Neural progenitor cell (in vitro differentiated cells): Measurements from ENCODE around the gene STX8. TPM values are rescaled to one million over a fixed set of nuclear protein-coding genes. Genes with fewer than 3 reads are reported as not detected.

Experiments used
- DNase-seq: peaks from one replicate; pipeline ENCODE4 v3.0.0-alpha.2; 2016; ENCODE audit warnings: low spot score
- H2AFZ ChIP-seq: fragments of 200-600 bp; sonication (generic); replicated peaks from 2 replicates; pipeline ENCODE4 v1.6.1; 2016; ENCODE audit warnings: antibody characterized with exemption
- H3F3A ChIP-seq: fragments of 200-600 bp; sonication (generic); 2 replicates; pipeline ENCODE4 v1.6.1; 2016; ENCODE audit warnings: antibody characterized with exemption, low read depth
- H3K27ac ChIP-seq: fragments of 200-600 bp; sonication (generic); 2 replicates; pipeline ENCODE4 v1.5.1; 2016; ENCODE audit warnings: mild to moderate bottlenecking
- H3K27me3 ChIP-seq: fragments of 200-600 bp; sonication (generic); 2 replicates; pipeline ENCODE4 v1.6.1; 2016; ENCODE audit warnings: mild to moderate bottlenecking, moderate library complexity
- H3K36me3 ChIP-seq: fragments of 200-600 bp; sonication (generic); 2 replicates; pipeline ENCODE4 v1.5.1; 2016
- H3K4me1 ChIP-seq: fragments of 200-600 bp; sonication (generic); 2 replicates; pipeline ENCODE4 v1.6.1; 2016; ENCODE audit warnings: mixed run types
- H3K4me2 ChIP-seq: fragments of 200-600 bp; sonication (generic); 2 replicates; pipeline ENCODE4 v1.6.1; 2016
- H3K4me3 ChIP-seq: fragments of 200-600 bp; sonication (generic); 2 replicates; pipeline ENCODE4 v1.5.1; 2016
- H3K79me2 ChIP-seq: fragments of 200-600 bp; sonication (generic); 2 replicates; pipeline ENCODE4 v1.6.1; 2016; ENCODE audit warnings: low read depth
- H3K9ac ChIP-seq: fragments of 200-600 bp; sonication (generic); 2 replicates; pipeline ENCODE4 v1.6.1; 2016
- H3K9me3 ChIP-seq: fragments of 200-600 bp; sonication (generic); 2 replicates; pipeline ENCODE4 v1.5.1; 2016; ENCODE audit warnings: low read depth
- H4K20me1 ChIP-seq: fragments of 200-600 bp; sonication (generic); 2 replicates; pipeline ENCODE4 v1.6.1; 2016; ENCODE audit warnings: low read depth
- H3K27ac Mint-ChIP-seq: 3 replicates; pipeline ENCODE4 v1.8.0; 2021; ENCODE audit warnings: mixed read lengths
- H3K27me3 Mint-ChIP-seq: 2 replicates; pipeline ENCODE4 v1.8.0; 2022; ENCODE audit warnings: low read depth, mild to moderate bottlenecking, inconsistent platforms, moderate library complexity, mixed read lengths; ENCODE audit not compliant: insufficient read depth
- H3K36me3 Mint-ChIP-seq: 3 replicates; pipeline ENCODE4 v1.8.0; 2021; ENCODE audit warnings: mixed read lengths
- H3K4me1 Mint-ChIP-seq: 3 replicates; pipeline ENCODE4 v1.8.0; 2021; ENCODE audit warnings: mixed read lengths
- H3K4me3 Mint-ChIP-seq: 3 replicates; pipeline ENCODE4 v1.8.0; 2021; ENCODE audit warnings: mild to moderate bottlenecking, moderate library complexity, mixed read lengths
- H3K9me3 Mint-ChIP-seq: 3 replicates; pipeline ENCODE4 v1.8.0; 2020; ENCODE audit warnings: mixed read lengths
- CTCF ChIP-seq: fragments of 200-600 bp; sonication (generic); IDR thresholded peaks from 2 replicates; pipeline ENCODE4 v1.5.1; 2017; ENCODE audit warnings: antibody characterized with exemption, mild to moderate bottlenecking
- EZH2 ChIP-seq: fragments of 200-600 bp; sonication (generic); IDR thresholded peaks from 2 replicates; pipeline ENCODE4 v1.6.1; 2017; ENCODE audit warnings: antibody characterized with exemption, mild to moderate bottlenecking, moderate library complexity
- EZH2phosphoT487 ChIP-seq: fragments of 200-600 bp; sonication (generic); IDR thresholded peaks from 2 replicates; pipeline ENCODE4 v1.6.1; 2017; ENCODE audit warnings: antibody characterized with exemption
- total RNA-seq: library from RNA; depleted of rRNA; stranded (reverse); fragments of >200 nt; gene quantifications from 2 replicates; pipeline ENCODE4 v1.2.3, GENCODE V29; 2015; ENCODE audit warnings: low replicate concordance

The STX8 gene
- total RNA-seq, 1 donor from 2014 or later: 79.7 TPM

DNA sequence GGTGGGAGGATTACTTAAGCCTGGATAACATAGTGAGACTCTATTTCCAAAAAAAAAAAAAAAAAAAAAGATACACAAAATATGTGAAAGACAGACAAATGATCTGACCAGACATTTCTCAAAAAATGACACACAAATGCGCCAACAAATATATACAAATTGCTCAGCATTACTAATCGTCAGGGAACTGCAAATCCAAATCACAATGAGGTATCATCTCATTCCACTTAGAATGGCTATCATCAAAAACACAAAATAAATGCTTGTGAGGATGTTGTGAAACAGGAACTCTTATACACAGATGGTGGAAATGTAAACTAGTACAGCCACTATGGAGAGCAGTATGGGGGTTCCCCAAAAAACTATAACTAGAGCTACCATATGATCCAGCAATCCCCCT lies 62.4 kb downstream of the STX8 start:
- H3K36me3 Mint-ChIP-seq: peaks cover 3% of the 10 kb centered on the region
- DNase-seq: no peak
- no peak overlapping the region for H3K27ac Mint-ChIP-seq
- Histone ChIP-seq H3K4me3 (no peak overlapping the region), H3K9me3 (no peaks in the 10 kb centered on the region), H3K4me2 (no peak overlapping the region), H3K9ac (no peak overlapping the region), H3K79me2 (no peaks in the 10 kb centered on the region), H3K36me3 (no peaks in the 10 kb centered on the region), H3K4me1 (no peaks in the 10 kb centered on the region), H4K20me1 (no peaks in the 10 kb centered on the region), H3K27me3 (no peaks in the 10 kb centered on the region), H3F3A (no peaks in the 10 kb centered on the region), H3K27ac (no peak overlapping the region), H2AFZ (no peak overlapping the region)
- H3K27me3 Mint-ChIP-seq: no peaks in the 10 kb centered on the region
- H3K9me3 Mint-ChIP-seq: peaks cover 17% of the 10 kb centered on the region
- H3K4me3 Mint-ChIP-seq: no peak overlapping the region
- no peaks in the 10 kb centered on the region for H3K4me1 Mint-ChIP-seq
- TF ChIP-seq CTCF: no peak
- no peak for TF ChIP-seq EZH2phosphoT487
- no peak for TF ChIP-seq EZH2

GRCh38 chr17:9512323-9513168 lies 63.1 kb downstream of the STX8 start:
- no peaks in the 10 kb centered on the region for H3K79me2 ChIP-seq
- no peaks in the 10 kb centered on the region for H3K27me3 ChIP-seq
- no peak overlapping the region for H3K4me3 ChIP-seq
- H3K27ac ChIP-seq: no peak overlapping the region
- Mint-ChIP-seq H3K4me1 (no peaks in the 10 kb centered on the region), H3K9me3 (peaks cover 22% of the 10 kb centered on the region), H3K36me3 (peaks cover 7% of the 10 kb centered on the region), H3K27me3 (no peaks in the 10 kb centered on the region), H3K4me3 (no peak overlapping the region), H3K27ac (no peak overlapping the region)
- no peaks in the 10 kb centered on the region for H3K36me3 ChIP-seq
- TF ChIP-seq CTCF (no peak), EZH2phosphoT487 (no peak), EZH2 (no peak)
- no peak for DNase-seq
- H3K4me1 ChIP-seq: no peaks in the 10 kb centered on the region
- H3F3A ChIP-seq: no peaks in the 10 kb centered on the region
- no peak overlapping the region for H2AFZ ChIP-seq
- no peak overlapping the region for H3K9ac ChIP-seq
- no peak overlapping the region for H3K4me2 ChIP-seq
- no peaks in the 10 kb centered on the region for H4K20me1 ChIP-seq
- no peaks in the 10 kb centered on the region for H3K9me3 ChIP-seq

DNA sequence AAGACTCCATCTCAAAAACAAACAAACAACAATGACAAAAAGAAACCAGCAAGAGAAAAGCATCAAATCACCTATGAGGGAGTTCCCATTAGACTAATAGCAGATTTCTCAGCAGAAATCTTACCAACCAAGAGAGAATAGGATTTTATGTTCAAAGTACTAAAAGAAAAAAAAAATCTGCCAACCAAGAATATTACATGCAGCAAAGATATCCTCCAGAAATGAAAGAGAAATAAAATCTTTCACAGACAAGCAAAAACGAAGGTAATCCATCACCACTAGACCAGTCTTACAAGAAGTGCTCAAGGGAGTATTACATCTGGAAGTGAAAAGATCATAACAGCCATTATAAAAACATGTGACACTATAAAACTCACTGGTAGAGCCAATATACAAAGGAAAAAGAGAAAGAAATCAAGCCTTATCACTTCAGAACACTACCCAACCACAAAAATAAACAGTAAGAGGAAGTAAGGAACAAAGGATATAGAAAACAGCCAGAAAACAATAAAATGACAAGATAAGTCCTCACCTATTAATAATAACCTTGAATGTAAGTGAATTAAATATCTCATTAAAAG lies 66.3 kb downstream of the STX8 start:
- Histone ChIP-seq H2AFZ (no peak overlapping the region), H4K20me1 (no peaks in the 10 kb centered on the region), H3K36me3 (no peaks in the 10 kb centered on the region), H3K27ac (no peak overlapping the region), H3K9ac (no peak overlapping the region), H3K79me2 (no peaks in the 10 kb centered on the region), H3K27me3 (no peaks in the 10 kb centered on the region), H3K4me3 (no peak overlapping the region), H3K9me3 (no peaks in the 10 kb centered on the region), H3K4me2 (no peak overlapping the region), H3F3A (no peaks in the 10 kb centered on the region), H3K4me1 (no peaks in the 10 kb centered on the region)
- Mint-ChIP-seq H3K4me1 (no peaks in the 10 kb centered on the region), H3K36me3 (peaks cover 11% of the 10 kb centered on the region), H3K4me3 (no peak overlapping the region), H3K27ac (no peak overlapping the region), H3K9me3 (peaks cover 22% of the 10 kb centered on the region), H3K27me3 (peaks cover 2% of the 10 kb centered on the region)
- no peak for DNase-seq
- no peak for TF ChIP-seq EZH2phosphoT487
- no peak for TF ChIP-seq EZH2
- no peak for TF ChIP-seq CTCF
